RKO (cell line): Measurements from ENCODE around the gene STX16.

Experiments
- DNase-seq: peaks from one replicate; pipeline ENCODE4 v3.0.0-alpha.2; 2016; ENCODE audit warnings: low spot score

STX16 gene

DNA sequence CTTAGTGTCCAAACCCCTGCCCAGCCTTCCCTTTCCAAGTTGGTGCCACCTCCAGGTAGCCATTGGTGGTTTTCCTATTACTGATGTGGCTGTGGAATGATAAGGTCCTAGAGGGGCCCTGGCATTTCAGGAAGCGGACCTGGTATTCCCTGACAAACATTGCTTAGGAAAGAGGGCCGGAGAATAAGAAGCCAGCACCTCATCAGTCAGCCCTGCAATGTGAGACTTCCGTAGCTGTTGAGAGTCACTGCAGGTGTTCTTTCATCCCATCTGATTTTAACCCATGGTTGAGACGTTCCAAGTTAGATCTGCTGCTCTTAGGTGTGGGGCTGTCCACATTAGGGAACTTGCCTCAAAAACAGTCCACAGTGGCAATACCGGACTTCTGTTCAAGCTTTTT lies 26.7 kb downstream of the STX16 start:
- no peak for DNase-seq

DNA sequence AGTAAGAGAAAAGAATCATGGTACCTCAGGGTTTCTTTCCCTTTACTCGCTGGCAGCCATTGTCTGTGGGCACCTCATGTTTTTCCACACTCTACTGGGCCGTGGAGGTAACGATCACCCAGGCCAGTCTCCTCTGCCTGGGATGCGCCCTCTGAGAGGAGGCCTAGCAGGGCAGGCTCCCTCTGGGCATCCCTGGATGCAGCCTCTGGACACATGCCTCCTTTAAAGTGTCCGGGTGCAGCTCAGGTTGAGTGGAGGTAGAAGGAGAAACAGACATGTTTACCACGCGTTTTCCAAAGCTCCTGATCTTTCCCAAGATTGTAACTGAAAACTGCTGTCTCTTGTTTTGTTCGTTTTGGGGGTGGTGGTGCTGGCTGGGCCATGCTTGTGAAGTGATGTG lies 27.7 kb downstream of the STX16 start:
- no peak for DNase-seq

- peak; percentile 57 for DNase-seq
These were observed 31.8 kb downstream of the STX16 start for GRCh38 chr20:58682656-58683531.

DNA sequence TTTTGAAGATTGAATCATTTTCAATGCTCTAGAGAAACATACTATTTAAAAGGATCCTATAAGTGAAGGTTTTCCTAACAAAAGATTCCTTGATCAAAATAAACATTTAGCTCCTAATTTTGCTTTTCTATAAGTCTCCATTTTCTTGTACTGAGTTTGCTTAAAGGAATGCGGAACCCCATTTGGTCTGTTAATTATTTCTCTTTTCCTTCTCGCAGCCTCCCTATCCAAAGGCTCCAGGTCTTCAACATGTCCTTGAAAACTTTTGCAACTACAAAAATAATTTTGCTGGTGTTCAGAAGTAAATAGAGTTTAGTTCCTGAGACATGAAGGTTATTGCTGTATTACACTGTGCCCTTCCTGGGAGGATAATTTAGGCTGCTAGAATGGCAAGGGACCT lies 33.2 kb downstream of the STX16 start:
- no peak for DNase-seq

GRCh38 chr20:58685988-58686387 lies 34.9 kb downstream of the STX16 start:
- no peak for DNase-seq

GRCh38 chr20:58688414-58688813 lies 37.3 kb downstream of the STX16 start:
- no peak for DNase-seq

DNA sequence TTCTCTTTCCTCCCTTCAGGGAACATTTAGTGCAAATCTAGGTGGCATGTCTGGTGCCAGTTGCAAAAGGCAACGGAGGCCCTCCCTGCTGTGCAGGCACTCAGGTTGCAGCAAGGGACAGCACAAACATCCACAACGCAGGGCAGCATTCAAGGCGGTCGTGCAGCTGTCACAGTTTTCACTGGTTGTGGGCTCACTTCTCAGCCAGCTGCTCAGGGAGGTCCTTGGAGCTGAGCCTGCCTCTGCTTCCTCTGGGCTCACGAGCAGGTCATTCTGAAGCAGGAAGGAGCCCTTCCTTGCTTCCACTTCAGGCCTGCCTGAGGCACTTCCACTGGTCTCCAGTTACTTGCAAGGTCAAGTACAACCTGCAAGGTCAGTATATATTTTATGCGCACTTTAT lies 37.8 kb downstream of the STX16 start:
- DNase-seq: no peak

DNA sequence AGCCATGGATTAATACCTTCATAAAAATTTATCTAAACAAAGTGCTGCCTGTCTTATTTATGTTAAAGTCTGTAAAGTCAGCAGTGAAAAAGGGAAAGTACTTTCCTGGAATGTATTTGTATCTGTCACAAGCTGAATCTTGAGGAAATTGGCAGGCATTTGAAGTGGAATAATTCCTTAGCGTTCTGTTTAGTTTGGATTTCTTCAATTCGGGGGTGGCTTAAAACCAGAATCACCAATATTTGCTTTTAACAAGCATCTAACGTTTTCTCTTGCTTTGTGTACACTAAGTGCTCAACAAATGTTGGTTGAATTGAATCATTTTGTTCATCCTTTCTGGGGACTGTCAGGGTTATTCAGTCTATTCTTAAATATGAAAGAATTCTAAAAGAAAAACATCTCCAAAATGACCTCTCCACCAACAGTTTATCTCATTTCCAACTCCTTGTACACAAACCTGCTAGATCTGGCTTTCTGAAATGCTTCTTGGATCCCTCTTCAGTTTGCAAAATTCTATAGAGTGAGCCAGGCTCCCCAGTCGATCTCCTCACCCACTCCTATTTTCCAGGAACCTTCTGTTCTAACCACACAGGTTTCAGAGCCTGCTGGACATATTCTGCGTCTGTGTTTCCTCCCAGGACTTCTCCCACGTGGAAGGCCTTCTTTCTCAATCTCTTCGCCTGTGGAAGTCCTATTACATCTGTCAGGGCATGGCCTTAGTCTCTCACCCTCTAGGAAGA lies 39.5 kb downstream of the STX16 start:
- no peak for DNase-seq

DNA sequence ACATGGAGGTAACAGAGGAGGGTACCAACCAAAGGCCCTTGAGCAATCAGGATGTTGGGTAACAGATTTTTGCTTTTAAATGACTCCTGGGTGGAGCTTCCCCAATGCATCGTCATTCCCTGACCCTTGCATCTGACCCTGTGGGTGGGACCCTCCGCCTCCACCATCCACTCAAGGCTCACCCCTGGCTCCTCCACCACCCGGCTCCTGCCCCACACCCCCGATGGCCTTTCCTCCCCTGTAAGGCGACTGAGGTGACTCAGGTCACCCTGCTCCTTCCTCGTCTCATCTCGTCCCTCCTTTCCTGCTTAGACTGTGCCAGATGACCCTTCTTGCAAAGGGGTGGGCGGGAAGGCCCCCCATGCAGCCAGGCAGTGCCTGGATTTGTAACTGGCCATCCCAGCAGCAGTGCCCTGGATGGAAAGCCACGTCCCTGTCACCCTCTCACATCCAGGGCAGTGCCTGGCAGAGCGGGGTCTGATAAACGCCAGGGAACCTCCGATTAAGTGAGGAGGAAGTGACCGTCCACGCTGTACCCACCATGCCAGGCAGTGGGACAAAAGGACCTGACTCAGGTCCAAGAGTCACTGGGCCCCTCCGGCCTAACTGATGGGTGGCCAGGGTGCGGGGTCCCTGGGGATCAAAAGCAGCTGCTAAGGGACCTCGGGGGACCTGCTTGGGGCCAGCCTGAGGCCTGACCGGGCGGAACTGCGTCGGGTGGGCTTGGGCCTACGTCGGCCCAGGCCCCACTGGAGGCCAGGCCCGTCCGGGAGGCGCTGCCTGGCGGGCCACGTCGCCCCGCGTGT lies 40.9 kb downstream of the STX16 start:
- DNase-seq: no peak

DNA sequence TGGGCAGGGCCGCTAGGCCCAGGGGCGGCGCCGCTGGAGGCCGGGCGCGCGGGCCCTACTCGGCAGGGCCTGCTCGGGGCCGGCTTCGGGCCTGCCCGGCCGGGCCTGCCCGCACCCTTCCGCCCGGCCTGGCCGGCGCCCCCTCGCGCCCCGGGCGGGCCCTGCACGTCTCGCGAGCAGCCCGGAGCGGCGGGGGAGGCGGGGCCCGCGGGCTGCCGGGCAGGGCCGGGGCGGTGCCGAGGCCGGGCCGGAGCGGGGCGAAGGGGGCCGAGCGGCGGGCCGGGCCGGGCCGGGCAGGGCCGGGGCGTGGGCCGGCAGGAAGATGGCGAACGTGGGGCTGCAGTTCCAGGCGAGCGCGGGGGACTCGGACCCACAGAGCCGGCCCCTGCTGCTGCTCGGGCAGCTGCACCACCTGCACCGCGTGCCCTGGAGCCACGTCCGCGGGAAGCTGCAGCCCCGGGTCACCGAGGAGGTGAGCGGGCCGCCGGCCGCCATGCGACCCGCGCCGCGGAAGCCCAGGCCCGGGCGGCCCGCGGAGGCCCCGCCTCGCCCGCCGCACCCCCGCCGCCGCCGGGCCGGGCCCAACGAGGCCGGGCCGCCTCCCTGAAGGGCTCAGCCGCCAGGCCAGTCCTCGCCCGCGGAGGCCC lies 41.6 kb downstream of the STX16 start, which contains the start of gene NPEPL1:
Gene NPEPL1 (plus strand): TSS at position 222 of the 647 bp plus-strand sequence. CDS start 101 bp downstream, at position 323.
- peak; percentile 87 for DNase-seq

- DNase-seq: peak; percentile 44
These were observed 42.3 kb downstream of the STX16 start for GRCh38 chr20:58693226-58694006.

DNA sequence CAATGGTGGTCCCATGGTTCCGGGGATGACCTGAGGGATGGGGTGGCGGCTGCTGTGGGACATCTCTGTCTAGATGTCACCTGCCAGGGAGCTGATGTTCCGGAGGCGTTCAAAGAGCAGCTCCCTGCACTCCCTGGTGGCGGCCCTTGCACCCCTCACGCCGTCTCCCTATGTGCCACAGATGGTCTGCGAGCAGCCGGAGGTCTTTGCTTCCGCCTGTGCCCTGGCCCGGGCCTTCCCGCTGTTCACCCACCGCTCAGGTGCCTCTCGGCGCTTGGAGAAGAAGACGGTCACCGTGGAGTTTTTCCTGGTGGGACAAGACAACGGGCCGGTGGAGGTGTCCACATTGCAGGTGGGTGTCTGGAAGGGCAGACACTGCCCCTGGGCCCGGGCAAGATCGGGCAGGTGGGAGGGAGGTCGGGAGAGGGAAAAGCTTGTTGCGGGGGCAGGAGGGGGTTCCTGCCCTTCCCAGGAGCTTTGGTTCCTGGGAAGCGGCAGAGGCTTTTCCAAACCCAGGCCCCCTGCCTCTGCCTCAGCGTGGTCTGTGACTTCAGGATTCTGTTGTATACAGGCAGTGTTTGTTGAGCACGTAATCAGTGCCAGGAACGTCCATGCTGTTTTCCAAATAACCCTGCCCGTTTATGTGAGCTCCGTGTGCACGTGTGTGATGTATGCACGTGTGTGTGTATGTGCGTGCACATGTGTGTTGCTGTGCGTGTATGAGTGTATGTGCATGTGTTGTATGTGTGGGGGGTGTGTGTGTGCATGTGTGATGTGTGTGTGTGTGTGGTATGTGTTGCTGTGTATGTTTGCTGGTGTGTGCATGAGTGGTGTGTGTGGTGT lies 43.4 kb downstream of the STX16 start:
- no peak for DNase-seq

DNA sequence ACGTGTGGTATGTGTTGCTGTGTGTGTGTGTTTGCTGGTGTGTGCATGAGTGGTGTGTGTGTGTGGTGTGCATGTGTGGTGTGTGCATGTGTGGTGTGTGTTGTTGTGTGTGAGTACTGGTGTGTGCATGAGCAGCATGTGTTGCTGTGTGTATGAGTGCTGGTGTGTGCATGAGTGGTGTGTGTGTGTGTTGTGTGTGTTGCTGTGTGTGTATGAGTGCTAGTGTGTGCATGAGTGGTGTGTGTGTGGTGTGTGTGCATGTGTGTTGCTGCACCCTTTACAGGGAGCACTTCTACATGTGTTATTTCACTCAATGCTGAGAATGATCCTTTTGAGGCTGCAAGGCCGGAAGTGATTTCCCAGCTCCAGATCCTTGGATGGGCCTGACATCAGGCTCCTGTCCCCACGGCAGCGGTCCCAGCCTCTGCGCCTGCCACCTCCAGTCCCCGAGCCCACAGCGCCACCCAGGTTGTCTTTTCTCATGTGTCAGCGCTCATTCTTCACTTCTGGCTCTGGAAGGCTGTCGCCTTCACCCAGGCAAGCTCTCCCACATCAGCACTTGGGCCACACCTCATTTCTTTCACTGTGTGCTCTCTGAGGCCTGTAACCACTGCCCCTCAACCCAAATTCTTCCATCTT lies 44.1 kb downstream of the STX16 start:
- no peak for DNase-seq

DNA sequence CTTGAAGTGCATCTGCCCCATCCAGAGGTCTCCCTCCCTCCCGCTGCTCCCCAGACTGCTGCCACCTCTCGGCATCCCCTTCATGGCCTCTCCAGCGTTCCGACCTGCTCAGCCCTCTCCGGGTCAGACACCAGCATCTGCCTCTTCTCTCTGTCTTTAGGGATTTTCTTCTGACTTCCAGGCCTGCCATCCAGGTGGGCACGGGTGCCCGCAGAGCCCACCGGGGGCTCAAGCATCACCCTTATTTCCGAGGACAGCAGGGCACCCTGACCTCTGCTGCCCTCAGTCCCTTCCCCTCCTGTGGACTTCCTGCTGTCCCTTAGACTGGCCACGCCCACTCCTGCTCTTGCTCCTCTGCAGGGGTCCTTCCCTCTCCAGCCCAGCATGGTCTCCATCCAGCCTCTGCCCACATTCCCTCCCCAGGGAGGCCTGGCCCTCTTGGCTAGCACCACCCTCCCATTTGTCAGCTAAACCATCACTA lies 44.9 kb downstream of the STX16 start:
- no peak for DNase-seq

- no peak for DNase-seq
These were observed 45.4 kb downstream of the STX16 start for GRCh38 chr20:58696411-58696961.

- no peak for DNase-seq
These were observed 46.3 kb downstream of the STX16 start for GRCh38 chr20:58697201-58697866.

DNA sequence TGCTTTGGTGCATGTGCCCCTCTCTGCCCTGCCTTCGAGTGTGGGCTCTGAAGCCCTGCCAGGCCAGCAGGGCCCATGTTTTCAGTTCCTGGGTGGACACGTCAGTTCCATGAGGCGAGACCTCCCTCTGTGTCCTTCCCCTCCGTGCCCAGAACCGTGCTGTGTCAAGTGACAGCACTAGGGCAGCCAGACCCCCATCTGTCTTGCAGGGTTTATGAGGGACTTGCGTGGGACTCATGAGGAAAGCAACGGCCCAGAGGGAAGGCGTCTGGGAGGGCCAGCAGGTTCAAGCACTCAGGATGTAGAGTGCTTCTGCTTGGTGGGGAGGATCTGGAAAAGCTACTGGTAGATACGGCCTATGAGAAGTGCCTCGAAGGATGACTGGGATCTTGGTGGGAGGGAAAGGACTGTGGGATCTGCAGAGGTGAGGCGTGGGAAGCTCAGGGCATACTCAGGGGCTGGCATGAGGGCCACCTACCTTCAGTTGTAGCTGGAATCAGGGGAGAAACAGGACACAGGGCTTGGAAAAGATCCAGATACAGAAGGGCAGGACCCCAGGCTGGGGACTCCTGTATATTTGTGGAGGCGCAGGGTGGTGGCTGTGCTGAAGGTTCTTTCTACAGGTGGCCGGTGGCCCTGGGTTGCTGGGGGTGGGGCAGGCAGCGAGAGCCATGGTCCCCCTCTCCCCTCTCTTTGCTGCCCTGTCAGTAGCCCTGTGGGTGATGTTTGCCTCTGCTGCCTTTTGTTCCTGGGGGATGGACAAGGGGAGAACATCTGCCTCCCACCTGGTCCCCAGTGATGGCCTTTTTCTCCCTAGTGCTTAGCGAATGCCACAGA lies 47.0 kb downstream of the STX16 start:
- no peak for DNase-seq
